Activated T-cell treated with anti-CD3 and anti-CD28 coated beads, Interleukin-2, amount 50 U/mL, for 48 hours (primary cell): Measurements from ENCODE around the gene CDH23.

Experiments used
- DNase-seq, 2 experiments: peaks; one replicate each; pipeline ENCODE4 v3.0.0-alpha.2; 2020

The CDH23 gene

DNA sequence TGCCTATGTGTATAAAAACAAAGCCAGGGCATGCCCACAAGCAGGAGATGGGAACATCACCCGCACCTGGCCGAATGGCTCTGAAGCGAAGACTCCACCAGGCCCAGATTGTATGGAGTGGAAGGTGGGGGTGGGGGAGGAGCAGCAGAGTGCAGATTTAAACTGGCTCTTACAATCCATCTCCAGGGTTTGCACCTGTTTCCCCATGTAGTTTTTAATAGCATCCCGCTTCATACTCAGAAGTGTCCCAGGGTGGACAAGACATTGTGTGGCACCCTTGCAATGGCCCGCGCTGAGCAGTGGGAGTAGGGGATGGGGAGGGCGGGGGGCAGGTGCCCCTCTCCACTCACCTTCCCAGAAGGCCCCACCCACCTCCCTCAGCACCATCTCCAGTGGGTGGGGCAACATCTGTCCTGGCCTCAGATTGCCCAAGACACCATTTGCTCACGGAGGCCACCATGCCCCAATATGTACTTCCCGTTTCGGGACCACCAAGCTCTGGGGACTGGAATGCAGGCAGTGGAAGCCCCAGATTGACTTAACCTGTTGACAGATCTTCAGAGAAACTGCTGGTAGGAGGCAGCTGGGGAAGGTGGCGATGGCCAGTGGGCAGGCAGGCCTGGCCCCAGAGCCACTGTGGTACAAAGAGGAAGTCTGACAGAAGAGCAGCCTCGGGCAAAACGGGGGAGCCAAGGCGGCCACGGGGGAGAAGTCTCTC lies 353.6 kb downstream of the CDH23 start:
- no peak for DNase-seq

DNA sequence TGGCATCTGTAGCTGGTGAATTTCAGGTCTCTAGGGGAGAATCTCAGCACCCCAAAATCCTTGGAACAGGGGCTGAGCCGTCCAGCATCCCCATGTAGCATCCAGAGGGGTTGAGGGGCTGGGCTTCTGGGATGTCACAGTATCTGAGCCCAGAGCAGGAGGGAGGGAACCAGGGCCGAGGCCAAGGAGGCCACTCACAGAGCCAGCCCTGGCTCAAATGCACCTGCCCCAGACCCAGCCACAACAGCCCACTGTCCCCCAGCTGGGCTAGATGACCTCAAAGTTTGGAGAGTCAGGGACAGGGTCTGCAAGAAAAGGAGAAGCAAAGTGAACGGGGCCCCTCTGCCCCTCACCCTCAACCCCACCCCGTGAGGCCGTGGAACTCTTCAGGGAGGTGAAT lies 354.3 kb downstream of the CDH23 start:
- DNase-seq = no peak

DNA sequence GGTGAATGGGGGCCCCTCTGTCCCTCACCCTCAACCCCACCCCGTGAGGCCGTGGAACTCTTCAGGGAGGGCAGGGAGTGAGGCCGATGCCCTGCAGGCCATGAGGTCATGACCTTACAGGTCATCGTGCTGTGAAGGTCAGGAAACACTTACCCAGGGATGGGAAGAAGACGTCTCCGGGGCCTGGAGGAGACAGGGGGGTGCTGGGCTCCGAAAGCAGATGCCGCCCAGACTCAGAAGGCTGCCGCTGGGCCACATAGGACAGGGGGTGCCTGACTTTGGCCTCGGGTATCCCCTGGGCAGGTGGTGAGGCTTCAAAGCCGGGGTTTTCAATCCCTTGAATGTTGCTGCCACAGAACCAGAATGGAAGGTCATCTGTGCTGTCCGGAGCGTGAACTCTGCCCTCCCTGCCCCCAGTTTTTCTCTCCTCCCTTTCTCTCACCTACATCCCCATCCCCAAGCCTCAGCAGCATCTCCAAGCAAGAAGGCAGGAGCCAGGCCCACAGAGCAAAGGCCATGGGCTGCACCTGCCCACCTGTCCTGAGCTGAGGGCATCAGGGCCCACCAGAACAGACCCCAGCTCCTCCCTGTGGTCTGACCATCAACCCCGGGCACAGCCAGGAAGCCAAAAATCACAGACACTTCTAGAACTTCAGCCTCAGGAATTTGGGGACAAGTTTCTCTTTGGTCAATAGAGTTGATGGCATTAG lies 354.9 kb downstream of the CDH23 start:
- no peak for DNase-seq

DNA sequence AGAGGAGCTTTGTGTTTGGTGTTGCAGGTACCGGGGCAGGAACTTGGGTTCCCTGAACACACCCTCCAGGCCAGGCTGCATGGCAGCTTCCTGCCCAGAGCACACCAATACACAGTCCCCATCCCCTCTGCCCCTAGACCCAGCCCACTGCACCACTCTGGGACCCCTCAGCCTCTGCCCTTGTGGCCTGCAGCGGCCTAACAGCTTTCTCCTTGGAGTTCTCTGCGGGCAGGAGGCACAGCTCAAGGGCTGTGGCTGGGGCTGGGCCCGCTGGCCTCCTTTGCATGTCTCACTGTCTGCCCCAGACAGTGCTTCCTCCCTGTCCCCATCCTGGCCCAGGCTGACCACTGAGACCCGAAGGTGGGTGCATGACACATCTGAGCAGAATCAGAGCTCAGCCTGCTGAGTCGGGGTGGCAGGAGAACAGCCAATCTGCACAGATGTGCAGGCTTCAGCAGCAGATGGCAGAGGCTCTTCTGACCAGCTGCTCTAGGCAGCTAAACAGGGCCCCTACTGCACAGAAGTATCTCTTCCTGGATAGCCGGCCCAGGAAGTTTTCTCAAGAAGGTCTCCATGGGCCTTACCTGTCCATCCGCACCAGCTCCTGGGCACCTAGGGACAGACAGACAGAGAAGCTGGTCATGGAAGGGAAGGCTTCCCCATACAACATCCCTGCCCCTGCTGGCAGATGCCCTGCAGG lies 355.8 kb downstream of the CDH23 start:
- DNase-seq = no peak

DNA sequence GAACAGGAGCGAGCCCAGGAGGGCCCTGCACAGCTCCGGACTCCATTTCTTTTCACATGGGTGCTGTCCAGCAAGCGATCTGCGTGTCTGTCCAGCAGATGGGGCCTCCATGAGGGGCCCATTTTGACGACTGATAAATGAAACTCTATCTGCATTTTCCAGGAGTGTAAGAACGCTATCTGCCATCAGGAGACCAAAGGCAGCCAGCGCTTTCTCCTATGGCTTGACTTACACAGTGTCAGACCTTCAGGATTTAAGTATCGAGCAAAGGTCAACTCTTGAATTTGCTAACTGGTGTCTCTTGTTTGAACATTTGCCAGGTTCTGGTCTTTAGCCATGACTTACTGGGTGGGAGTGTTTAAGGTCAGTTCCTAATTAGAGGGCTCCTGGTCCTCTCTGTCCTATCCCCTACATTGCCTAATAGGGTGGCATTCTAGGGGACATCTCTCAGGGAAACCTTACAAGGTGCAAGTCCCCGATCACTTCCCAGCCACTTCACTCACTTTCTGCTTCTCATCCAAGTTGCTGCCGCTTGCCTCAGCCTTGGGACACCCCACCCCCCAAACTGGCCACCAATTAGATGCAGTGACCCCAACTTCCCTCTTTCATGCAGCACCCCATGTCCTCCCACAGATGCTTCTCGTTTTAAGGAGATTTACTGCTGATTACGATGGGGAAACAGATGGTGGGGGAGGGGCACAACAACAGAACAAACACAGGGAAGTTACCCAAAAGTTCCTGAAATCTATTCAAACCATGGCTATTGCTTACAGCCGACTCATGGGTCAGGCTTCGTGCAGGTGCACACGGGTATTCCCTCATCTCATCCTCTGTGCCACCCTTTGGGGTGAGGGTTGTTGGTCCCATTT lies 356.6 kb downstream of the CDH23 start:
- DNase-seq = no peak

DNA sequence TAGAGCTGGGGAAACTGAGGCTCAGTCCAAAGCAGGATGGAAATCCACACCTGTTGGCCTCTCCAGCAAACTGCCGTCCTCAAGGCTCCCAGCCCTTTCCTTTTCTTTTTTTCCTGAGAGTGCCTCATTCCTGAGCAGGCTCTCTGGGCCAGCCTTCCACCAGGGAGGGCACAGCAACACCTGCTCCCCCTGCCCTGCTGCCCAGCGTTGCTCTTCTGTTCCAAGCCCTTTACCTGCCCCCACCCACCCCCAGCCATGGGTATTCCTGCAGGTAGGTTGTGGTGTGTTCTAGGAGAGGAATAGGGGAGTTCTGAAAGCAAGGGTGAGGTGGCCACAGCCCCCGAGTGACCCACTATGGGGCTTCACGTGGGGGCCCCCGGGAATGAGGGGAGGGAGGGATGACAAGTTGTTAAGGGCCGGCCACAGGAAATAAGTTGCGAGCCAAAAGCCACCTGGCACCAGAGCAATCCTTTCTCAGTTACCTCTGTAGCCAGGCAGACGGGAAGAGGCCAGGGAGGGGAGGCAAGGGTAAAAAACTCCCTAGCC lies 357.3 kb downstream of the CDH23 start:
- DNase-seq = no peak

DNA sequence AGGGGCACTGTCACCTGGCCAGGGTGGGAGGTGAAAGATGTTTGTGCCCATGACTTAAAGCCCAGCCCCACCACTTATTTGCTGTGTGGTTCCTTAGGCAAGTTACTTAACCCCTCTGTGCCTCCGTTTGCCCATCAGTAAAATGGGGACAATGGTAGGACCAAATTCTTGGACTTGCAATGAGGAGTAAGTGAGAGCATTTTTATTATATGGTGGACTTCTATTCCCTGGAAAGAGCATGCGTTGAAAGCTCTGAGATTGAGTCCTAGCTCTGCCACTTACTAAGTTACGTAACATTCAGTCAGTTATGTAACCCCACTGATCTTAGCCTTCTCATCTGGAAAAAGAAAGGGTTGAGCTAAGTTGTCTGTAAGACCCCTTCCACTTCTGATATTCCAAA lies 357.8 kb downstream of the CDH23 start:
- no peak for DNase-seq

DNA sequence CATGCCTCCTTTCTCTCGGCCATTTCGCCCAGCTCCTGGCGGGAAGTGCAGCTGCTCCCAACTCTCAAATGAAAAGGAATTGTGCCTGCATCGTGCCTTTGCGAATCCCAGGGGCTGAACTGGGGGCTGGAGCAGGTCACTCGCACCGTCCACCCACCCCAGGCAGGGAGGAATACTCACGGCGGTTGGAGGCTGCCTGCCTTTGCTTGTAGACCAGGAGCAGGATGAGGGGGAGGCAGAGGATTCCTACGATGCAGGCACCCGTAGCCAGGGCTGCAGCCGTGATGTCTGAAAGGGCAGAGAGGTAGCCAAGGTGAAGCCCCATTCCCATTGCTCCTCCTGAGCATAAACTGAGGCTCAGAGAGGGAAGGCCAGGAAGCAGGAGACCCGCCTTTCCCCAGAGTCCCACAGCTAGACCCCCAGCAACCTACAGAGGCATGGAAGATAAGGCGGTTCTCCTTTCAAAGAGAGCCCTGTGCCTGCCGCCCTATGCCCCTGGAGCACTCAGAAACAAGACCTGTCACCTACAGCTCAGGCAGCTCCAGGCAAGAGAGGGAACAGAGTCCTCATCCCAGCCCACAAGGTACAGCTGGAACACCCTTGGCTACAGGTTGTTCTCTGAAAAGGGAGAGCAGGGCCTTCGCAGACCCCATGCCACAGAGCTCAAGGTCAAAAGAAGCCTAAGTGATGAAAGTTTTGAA lies 358.6 kb downstream of the CDH23 start:
- no peak for DNase-seq

DNA sequence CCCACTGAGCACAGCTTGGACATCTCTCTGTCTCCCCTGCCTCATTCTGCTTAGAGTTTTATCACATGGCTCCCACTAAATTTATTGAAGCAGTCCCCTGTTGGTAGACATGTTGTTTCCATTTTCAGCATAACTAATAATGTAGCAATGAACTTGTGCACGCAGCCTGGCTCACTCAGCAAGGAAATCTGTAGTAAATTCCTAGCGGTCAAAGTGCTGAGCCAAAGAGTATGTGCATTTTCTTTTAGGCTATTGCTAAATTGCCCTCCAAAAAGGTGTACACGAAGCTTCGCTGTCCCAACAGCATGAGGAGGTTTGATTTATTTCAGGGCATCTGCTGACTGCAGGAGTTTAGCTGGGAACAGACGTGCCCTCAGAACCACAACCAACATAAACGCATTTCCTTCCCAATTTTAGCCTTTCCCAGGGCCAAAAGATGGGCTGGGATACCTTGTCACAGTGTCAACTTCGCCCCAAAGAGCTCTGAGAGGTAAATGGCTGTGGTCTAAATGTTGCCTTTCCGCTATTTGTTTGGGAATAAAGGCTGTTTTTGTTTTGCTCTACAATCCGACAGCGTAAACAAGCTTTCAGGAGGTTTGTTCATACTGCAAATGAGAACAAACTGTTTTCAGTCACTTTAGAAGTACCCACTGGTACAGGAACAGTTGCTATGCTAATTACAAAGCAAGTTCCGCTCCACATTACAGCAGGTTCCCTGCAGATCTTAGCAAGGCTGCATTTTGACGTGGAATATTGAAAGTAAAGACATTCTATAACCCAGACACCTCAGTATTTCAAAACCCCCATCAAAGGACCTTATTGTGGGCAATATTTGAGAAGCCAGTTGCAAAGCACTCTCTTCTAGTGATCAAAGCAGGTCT lies 359.8 kb downstream of the CDH23 start:
- peak in 1 of 2 experiments; percentile 35 for DNase-seq

DNA sequence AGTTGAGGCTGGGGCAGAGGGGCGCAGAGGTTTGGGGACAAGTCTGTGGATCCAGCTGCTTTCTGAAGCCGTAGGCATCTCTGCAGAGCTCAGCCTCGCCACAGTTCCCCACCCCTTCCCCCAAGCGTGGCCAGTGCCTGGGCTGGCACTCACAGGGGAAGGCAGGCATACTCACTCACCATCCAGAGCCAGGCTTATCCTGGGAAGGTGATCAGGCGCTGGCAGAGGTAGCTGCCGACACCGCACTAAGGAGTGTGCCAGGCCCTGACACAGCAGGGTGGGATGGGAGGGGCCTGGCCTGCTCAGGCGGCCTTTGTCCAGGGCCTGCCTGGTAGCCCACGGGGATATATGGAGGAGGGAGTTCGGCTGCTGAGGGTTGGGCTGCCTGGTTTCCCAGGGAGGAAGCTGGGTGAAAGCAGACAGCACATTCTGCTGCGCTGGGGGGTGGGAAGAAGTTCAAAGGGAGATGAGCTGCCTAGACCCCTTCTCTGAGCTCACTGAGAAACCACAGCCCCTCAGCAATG lies 360.7 kb downstream of the CDH23 start:
- peak in 1 of 2 experiments; percentile 37 for DNase-seq

DNA sequence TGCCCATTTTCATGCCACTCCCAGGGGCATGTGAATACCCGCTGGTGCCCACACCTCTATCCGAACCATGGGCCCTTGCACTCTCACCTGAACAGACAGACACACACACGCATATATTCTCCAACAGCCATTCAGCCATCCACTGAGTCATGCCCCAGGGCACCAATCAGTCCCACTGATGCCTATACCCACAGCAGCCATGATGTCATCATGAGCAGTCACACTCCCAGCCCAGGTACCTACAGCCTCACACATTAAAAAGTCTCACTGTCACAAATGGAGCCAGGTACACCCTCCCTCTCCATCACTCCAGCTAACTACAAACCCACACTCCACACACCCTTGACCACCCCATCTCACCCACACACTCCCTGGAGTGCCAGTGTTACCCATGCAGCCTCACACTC lies 364.4 kb downstream of the CDH23 start:
- peak in 1 of 2 experiments; percentile 66 for DNase-seq

DNA sequence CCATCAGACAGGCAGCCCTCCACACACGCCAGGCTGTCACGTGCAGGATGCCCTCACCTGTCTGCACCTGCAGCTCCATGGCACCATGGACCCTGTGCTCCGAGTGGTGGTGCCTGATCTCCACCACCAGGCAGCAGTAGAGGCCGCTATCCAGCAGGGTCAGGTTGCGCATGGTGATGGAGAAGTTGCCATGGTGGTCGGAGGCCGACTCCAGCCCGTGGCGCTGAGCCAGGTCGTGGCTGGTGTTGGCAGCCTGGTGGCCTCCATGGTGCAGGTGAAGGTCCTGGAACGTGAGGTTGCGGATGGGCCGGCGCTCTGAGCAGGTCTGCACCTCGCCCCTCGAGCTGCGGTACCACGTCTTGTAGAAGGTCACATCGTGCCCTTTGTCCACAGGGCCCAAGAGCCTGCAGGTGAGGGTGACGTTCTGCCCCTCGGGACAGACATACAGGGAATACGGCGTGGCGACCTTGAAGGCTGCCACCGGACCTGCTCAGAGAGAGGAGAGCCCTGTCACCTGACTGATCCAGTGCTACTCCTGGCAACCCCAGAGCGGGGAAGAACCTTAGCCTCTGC lies 364.9 kb downstream of the CDH23 start:
- DNase-seq = no peak

DNA sequence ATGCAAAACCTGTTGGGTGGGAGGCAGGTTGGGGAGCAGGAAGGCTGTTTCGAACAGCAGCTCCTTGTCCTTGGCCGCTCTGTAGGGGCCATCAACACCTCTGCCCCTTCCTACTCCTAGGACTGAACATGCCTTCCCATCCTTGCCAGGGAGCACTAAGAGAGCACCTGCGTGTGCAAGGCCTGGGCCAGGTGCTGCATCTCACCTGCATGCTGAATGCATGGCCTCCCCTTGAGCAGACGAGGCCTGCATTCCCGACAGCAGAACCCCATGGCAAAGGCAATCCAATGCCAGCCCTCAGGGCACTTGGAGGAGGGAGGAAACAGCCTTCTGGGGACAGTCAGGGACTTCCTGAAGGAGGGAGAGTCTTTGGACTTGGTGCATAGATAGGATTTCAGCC lies 365.6 kb downstream of the CDH23 start:
- DNase-seq = no peak

DNA sequence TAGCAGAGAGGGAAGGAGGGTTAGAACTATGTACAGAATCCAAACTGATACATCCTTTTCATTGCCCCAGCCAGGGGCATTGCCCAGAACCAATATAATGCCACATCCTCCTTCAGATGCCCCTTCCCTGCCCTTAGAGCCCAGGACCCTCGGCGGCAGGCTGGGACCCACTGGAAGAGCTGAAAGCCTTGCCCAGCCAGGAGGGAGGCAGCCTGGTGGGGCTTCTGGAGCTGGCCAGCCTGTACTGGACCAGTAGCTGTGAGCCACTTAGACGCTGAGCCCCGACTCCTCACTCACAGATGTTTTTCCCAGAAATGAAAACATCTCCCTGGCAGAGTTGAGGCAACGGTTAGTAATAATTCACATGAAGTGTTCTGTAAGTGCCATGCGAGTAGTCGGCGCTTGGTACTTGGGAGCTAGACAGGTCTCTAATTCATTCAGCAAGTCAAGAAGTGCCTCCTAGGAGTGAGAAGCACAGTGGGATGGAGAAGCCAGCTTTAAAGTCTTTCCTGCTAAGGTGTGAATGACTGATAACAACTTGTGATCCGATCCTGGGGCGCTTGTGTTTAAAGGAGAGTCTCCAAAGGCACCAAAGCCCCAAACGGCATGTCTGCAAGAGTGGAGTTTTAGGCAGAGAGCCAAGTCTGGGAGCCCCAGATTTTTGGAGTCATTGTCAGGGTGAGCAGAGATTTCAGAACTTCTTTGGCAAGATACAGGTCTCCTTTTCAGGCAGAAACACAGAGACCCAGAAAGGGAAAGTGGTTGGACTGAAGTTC lies 366.8 kb downstream of the CDH23 start:
- DNase-seq = no peak

DNA sequence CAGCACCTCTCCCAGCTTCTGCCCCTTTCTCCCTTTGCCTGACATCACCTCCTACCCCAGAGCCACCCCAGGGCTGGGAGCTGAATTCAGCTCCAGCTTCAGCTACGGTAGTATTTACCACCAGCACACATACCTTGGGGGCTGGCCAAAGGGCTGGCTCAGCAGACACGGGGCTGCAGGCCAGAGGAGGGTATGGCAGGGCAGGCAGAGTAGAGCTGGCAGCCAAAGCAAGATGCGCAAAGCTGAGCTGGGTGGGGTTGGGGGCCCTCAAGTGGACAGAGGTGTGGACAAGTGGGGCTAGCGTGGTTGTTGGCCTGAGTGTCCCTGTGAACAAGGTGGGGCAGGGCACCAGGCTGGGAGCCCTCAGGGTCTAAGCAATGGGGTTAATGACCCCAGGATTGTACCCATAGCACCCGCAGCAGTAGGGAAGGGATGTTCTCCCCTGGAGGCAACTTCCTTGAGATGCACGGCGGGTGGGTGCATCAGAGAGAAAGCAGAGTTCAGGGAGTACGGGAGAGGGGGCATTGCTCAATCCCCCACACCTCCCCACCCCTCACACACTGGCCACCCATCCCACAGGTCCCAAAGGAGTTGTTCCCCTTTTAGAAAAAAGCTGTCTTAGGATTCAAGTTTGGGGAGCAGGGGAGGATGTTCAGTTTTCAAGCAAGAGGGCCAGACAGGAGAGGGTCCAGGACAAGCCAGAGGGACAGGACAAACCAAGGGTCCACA lies 368.6 kb downstream of the CDH23 start:
- no peak for DNase-seq

DNA sequence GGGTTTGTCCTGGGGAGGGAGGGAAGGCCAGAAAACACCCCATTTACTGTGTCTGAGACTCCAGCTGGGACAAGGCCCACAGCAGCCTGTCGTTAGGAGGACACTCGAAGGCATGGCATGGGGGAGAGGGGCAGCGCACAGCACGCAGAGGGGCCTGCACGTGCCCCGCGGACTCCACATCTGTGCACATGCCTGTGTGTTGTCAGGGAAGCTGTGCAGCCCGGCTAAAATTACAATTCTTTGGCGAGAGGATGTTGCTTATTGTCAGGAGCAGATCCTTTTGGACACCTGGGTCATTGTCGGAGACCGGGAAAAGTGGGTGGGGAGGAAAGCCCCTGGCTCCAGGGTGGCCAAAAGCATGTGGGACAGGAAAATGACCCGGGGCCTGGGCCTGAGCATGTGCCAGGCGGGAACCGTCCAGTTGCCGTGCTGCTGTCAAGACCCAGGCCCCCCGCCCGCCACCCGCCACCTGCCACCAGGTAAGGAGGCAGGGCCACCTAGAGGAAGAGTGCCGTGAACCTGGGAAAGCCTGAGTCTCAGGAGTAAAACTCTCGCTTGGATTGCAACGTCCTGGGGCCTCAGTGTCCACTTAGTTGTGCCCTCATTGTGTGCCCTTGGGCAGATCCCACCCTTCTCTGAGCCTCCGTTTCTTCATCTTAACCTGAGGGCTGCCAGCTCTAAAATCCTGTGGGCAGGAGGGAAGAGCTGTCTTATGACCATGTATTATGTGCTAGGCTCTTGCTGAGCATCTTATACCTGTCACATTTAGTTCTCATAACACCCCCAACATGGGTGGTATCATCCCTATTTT lies 369.4 kb downstream of the CDH23 start:
- DNase-seq = no peak

DNA sequence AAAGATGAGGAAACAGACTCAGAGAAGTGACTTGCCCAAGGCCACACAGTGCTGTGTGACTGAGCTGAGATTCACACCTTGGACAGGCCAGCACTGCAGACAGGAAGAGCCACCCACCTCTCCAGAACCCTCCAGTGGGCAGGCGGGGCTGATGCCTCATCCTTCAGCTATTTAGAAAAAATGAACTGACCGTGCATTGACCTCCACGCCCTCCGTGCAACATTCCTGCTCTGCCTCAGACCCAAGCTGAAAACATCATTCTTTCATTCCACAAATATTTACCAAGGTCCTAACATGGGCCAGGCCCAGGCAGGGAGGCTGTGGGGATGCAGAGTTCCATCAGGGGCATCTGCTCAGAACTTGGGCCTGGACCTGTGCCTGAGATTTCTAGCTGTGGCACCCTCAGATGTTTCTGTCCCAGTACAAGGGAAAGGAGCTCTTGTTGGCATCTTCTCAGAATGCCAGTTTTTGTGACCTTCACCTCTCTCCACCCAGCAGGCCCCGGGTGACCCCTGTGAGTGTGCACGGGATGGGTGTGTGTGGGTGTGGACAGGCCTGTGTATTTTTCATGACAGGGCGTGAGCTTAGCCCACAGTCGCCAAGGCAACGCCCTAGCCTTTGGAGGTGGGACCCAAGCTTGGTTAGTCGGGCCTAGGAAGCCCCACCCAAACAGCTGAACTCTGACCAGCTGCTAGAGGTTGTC lies 370.1 kb downstream of the CDH23 start:
- peak; percentile 44 to 52 for DNase-seq
